OCI-LY3 (cell line): ENCODE measurements around the gene REC114.

Experiments
- EZH2phosphoT487 ChIP-seq: fragments of 200-600 bp; shearing (Covaris generic); IDR thresholded peaks from 2 replicates; pipeline ENCODE4 v1.6.1; 2018; ENCODE audit warnings: antibody characterized with exemption, mixed run types, low read depth
- TF ChIP-seq, protein P1 (sequence below): fragments of 200-600, 300-600 bp; sonication (generic); IDR thresholded peaks from 2 replicates; pipeline ENCODE4 v1.5.1; 2014; ENCODE audit warnings: antibody characterized with exemption, low read length, low read depth

DNA sequence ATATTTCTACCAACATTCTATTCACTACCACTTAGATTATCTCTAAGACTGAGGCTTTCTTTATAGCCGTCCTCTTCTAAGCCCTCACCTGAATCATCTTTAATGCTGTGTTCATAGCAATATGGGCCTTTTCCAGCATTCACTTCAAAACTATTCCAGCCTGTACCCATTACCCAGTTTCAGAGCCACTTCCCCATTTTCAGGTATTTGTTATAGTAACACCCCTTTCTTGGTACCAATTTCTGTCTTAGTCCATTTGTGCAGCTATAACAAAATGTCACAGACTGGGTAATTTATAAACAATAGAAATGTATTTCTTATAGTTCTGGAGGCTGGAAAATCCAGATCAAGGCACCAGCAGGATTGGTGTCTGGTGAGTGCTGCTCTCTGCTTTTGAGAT is 45.7 kb downstream of the REC114 start:
- TF ChIP-seq, protein P1, sequence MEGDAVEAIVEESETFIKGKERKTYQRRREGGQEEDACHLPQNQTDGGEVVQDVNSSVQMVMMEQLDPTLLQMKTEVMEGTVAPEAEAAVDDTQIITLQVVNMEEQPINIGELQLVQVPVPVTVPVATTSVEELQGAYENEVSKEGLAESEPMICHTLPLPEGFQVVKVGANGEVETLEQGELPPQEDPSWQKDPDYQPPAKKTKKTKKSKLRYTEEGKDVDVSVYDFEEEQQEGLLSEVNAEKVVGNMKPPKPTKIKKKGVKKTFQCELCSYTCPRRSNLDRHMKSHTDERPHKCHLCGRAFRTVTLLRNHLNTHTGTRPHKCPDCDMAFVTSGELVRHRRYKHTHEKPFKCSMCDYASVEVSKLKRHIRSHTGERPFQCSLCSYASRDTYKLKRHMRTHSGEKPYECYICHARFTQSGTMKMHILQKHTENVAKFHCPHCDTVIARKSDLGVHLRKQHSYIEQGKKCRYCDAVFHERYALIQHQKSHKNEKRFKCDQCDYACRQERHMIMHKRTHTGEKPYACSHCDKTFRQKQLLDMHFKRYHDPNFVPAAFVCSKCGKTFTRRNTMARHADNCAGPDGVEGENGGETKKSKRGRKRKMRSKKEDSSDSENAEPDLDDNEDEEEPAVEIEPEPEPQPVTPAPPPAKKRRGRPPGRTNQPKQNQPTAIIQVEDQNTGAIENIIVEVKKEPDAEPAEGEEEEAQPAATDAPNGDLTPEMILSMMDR: no peak
- TF ChIP-seq EZH2phosphoT487: no peak
